NCI-H1105 treated with DMSO at 0.1 percent for 48 hours (cell line): ENCODE results near the gene WDR88.
"Not testable (repeated sequence)": the region's sequence is repeated elsewhere in the genome, so short reads cannot be mapped to it uniquely, and the experiment has no call there.

Experiments
- DNase-seq: peaks from one replicate; lab custom pipeline; 2025; lab: John Stamatoyannopoulos, UW

The WDR88 gene

GRCh38 chr19:33211794-33212435 lies 80.0 kb downstream of the WDR88 start:
- no peak for DNase-seq

- no peak for DNase-seq
These were observed 80.7 kb downstream of the WDR88 start for GRCh38 chr19:33212436-33213172.

DNA sequence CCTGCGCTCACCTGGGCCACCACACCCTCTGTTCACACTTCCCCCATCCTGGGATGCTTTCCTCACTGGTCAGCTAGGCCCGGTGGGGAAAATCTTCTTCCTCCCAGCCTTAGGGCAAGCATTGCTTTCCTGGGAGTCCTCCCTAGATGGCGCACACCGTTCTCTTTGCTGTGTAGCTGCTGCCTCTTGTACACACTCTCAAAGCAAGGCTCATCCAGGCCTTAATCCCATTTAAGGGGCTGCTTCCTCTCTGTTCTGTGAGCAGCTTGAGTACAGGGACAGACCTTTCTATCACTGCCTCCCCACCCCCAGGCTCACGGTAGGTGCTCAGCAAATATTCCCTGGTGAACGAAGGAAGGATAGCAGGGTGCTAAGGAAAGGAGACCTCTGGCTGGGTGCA lies 82.7 kb downstream of the WDR88 start:
- no peak for DNase-seq

DNA sequence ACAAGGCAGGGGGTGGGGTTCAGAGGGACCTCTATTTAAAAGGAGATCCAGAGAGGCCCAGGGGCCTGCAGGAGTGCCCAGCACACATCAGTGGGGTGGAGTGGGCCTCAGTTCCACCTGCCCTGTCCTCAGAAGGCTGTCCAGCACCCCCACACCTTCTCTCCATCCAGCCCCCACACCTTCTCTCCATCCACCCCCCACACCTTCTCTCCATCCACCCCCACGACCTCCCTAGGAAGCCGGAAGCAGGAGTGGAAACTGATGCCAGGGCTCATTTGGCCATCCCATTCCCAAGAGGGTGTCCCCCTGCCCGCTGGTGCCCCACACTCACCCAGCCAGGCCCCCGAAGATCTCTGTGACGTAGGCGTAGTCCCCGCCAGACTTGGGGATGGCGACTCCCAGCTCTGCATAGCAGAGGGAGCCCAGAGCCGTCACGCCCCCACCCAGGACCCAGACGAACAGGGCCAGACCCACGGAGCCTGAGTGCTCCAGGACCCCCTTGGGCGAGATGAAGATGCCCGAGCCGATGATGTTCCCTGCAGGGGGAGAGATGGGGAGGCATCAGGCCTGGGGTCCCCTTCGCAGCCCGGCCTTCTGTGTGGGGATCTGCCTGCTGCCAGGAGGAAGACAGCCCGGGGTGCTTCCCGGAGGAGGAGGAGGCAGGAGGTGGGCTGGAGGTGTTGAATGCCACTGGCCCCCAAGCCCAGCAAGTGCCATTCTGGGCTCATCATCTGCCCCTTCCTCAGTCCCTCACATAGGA lies 83.7 kb downstream of the WDR88 start:
- DNase-seq, result no peak

GRCh38 chr19:33216198-33216830 lies 84.4 kb downstream of the WDR88 start:
- no peak for DNase-seq

DNA sequence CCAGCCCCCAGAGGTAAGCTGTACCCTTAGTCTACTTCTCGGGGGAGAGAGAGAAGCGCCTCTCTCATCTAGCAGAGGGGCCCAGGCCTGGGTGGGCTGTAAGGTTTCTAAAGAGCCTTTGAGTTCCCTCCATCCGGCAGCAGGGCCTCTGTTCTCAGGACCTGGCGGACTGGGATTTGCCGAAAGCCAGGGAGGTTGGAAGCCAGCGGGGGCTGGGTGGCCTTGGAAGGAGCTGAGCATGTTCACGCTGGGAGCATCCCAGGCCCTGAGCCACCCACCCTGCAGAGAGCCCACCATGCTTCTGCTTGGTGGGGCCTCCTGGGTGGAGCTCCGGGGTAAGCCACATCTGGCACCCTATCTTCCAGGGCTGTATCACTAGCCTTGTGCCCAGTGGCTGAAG lies 86.0 kb downstream of the WDR88 start:
- no peak for DNase-seq

- no peak for DNase-seq
These were observed 87.4 kb downstream of the WDR88 start for GRCh38 chr19:33219261-33219815.

- no peak for DNase-seq
These were observed 88.2 kb downstream of the WDR88 start for GRCh38 chr19:33220115-33220514.

DNA sequence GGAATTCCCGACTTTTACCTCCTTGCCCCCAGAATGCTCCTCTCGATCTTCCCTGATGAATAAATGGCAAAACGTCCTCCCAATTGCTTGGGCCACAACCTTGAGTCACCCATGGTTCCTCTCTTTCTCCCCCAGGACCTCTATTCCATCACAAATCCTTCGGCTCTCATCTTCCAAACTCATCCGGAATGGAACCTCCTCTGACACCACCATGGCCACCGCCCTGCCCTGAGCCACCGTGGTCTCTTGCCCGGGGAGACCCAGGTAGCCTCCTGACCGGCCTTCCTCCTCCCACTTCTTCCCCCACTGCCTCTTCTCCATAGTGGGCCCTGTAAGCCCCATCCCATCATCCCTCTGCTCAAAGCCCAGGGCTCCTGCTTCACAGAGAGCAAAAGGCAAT lies 88.8 kb downstream of the WDR88 start:
- no peak for DNase-seq

- no peak for DNase-seq
These were observed 89.7 kb downstream of the WDR88 start for GRCh38 chr19:33221638-33222037.

DNA sequence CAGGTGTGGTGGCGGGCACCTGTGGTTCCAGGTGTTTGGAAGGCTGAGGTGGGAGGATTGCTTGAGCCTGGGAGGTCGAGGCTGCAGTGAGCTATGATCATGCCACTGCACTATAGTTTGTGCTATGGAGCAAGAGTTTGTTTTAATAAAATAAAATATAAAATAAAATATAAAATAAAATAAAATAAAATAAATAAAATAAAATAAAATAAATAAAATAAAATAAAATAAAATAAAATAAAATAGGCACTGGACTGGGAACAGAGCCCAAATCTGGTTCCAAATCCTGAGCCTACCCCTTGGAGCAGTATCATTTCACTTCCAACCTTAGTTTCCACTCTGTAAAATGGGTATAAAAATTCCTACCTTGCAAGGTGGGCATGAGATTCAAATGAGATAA lies 90.3 kb downstream of the WDR88 start:
- not testable (repeated sequence) for DNase-seq

DNA sequence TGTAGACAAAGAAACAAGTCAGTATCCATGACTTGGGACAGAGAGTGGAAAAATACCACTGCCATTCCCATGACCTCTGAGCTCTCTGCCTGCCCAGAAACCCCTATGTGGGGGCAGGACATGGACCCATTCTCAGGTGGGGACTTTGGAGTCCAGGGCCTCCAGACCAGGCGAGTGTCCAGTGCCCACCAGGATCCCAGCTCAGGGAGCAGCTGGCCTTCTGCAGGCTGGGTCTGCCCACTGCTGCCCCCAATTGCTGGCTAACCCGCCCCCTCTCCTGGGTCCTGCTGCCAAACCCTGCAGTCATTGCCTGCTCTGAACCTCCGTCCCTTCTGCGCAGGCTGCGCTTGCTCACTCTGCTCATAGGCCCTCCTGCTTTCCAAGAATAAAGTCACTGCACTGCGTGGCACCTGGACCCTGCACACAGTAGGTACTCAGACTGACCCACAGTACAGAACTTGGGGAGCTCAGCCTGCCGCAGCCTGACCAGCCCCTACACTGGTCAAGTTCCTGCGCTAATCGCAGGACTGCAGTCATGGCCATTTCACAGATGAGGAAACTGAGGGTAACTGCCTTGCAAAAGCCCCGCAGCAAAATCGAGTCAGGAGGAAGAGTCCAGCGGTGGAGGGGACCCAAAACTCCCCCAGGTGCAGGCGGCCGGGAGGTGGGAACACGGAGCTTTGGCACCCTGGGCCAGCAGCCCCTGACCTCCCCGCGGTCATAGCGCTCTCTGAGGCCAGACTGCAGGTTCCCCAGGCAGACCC lies 93.0 kb downstream of the WDR88 start:
- no peak for DNase-seq
